Tibial nerve (tissue), 4 donors: ENCODE results near the gene IRF4. TPM values are rescaled to one million over a fixed set of nuclear protein-coding genes. Genes with fewer than 3 reads are reported as not detected.

Source experiments
- DNase-seq, 2 donors: peaks; one replicate each; pipeline ENCODE4 v3.0.0-alpha.2; 2019; ENCODE audit warnings: low spot score in 2 of 2
- H3K27ac ChIP-seq, 4 donors: fragments of 200-600 bp; sonication (generic) in 3 of 4; one replicate each; pipeline ENCODE4 v1.5.1; 2017 to 2019; ENCODE audit warnings: mild to moderate bottlenecking in 1 of 4
- H3K27me3 ChIP-seq, 2 donors: fragments of 200-600 bp; sonication (generic) in 1 of 2; one replicate each; pipeline versions ENCODE4 v1.5.1 to v1.6.0; 2017 to 2019
- H3K36me3 ChIP-seq, 3 donors: fragments of 200-600 bp; sonication (generic); one replicate each; pipeline ENCODE4 v1.5.1; 2018 to 2019
- H3K4me1 ChIP-seq, 4 donors: fragments of 200-600 bp; sonication (generic) in 3 of 4; one replicate each; pipeline ENCODE4 v1.5.1; 2017 to 2019
- H3K4me3 ChIP-seq, 4 donors: fragments of 200-600 bp; sonication (generic) in 3 of 4; one replicate each; pipeline ENCODE4 v1.5.1; 2017 to 2019; ENCODE audit warnings: mild to moderate bottlenecking in 1 of 4, moderate library complexity in 1 of 4
- H3K9me3 ChIP-seq, 4 donors: fragments of 200-600 bp; sonication (generic) in 3 of 4; one replicate each; pipeline ENCODE4 v1.5.1; 2017 to 2019
- CTCF ChIP-seq, 5 experiments: fragments of 200-600 bp in 3 of 5; fragments of 450-650 bp in 2 of 5; sonication (generic) in 3 of 5; IDR thresholded peaks; one replicate each; pipeline ENCODE4 v1.5.1; 2016 to 2019; ENCODE audit warnings: antibody characterized with exemption in 5 of 5, mild to moderate bottlenecking in 3 of 5, moderate library complexity in 2 of 5
- EP300 ChIP-seq, 2 donors: sonication (generic); formaldehyde crosslinking; IDR thresholded peaks; one replicate each; pipeline ENCODE4 v1.6.1; 2017; ENCODE audit warnings: antibody characterized with exemption in 2 of 2, mild to moderate bottlenecking in 1 of 2
- POLR2A ChIP-seq, 2 donors: fragments of 450-650 bp; IDR thresholded peaks; one replicate each; pipeline ENCODE4 v1.6.1; 2017; ENCODE audit warnings: antibody characterized with exemption in 2 of 2, mild to moderate bottlenecking in 2 of 2, moderate library complexity in 2 of 2
- WGBS, 2 donors: methylation state at CpG; one replicate each; pipeline ENCODE4 v1.1.5; 2018; 5-methylcytosine and 5-hydroxymethylcytosine counted together
- total RNA-seq, 4 donors: library from RNA; depleted of rRNA; stranded (reverse); fragments of >200 nt; gene quantifications; one replicate each; pipeline ENCODE4 v1.1.0, GENCODE V29; 2016

IRF4 gene
- total RNA-seq, 4 donors from 2014 or later, result 0.22 to 6.9 (median 2.3) TPM

- DNase-seq, result no peak
- WGBS, 2 donors, result 78 to 81% methylated on average over 19 of the region's 19 CpGs
- TF ChIP-seq POLR2A (IDR thresholded peaks at IDR 0.05) (no peak), CTCF (IDR thresholded peaks at IDR 0.05) (no peak), EP300 (IDR thresholded peaks at IDR 0.05) (no peak)
- Histone ChIP-seq H3K4me3 (no peak overlapping the region), H3K9me3 (peaks cover 0 to 31% (median 2%) of the 10 kb centered on the region in 4 donors), H3K4me1 (no peaks in the 10 kb centered on the region), H3K27ac (no peak overlapping the region), H3K27me3 (no peaks in the 10 kb centered on the region), H3K36me3 (no peaks in the 10 kb centered on the region)
Measured at GRCh38 chr6:360764-361373, 30.7 kb upstream of the IRF4 start.

- Histone ChIP-seq H3K36me3 (no peaks in the 10 kb centered on the region), H3K9me3 (peaks cover 0 to 31% (median 2%) of the 10 kb centered on the region in 4 donors), H3K4me3 (no peak overlapping the region), H3K27ac (no peak overlapping the region), H3K27me3 (no peaks in the 10 kb centered on the region), H3K4me1 (peaks cover 0 to 6% (median 0%) of the 10 kb centered on the region in 4 donors)
- no peak for DNase-seq
- TF ChIP-seq POLR2A (IDR thresholded peaks at IDR 0.05), result no peak
- TF ChIP-seq EP300 (IDR thresholded peaks at IDR 0.05), result no peak
- no peak for TF ChIP-seq CTCF (IDR thresholded peaks at IDR 0.05)
- 80 to 83% methylated on average over 16 of the region's 16 CpGs for WGBS, 2 donors
Measured at GRCh38 chr6:361411-362132, 30.0 kb upstream of the IRF4 start.

GRCh38 chr6:362231-362923 is 29.2 kb upstream of the IRF4 start:
- H3K9me3 ChIP-seq, result peaks cover 0 to 31% (median 2%) of the 10 kb centered on the region in 4 donors

GRCh38 chr6:362924-363249 is 28.7 kb upstream of the IRF4 start:
- 75 to 79% methylated on average over 5 of the region's 5 CpGs for WGBS, 2 donors
- H3K27me3 ChIP-seq, result no peaks in the 10 kb centered on the region
- no peak for DNase-seq

More at GRCh38 chr6:362231-362923, 29.2 kb upstream of the IRF4 start:
- Histone ChIP-seq H3K36me3 (no peaks in the 10 kb centered on the region), H3K4me3 (no peak overlapping the region), H3K27ac (no peak overlapping the region), H3K4me1 (peaks cover 0 to 7% (median 0%) of the 10 kb centered on the region in 4 donors), H3K27me3 (no peaks in the 10 kb centered on the region)
- no peak for DNase-seq
- TF ChIP-seq POLR2A (IDR thresholded peaks at IDR 0.05) (no peak), CTCF (IDR thresholded peaks at IDR 0.05) (no peak), EP300 (IDR thresholded peaks at IDR 0.05) (no peak)
- WGBS, 2 donors, result 77 to 78% methylated on average over 14 of the region's 14 CpGs

GRCh38 chr6:363291-363690 is 28.3 kb upstream of the IRF4 start:
- H3K36me3 ChIP-seq, result no peaks in the 10 kb centered on the region

More at GRCh38 chr6:362924-363249, 28.7 kb upstream of the IRF4 start:
- TF ChIP-seq EP300 (IDR thresholded peaks at IDR 0.05), result no peak
- no peak for TF ChIP-seq POLR2A (IDR thresholded peaks at IDR 0.05)
- Histone ChIP-seq H3K36me3 (no peaks in the 10 kb centered on the region), H3K4me3 (no peak overlapping the region), H3K27ac (no peak overlapping the region), H3K9me3 (peaks cover 0 to 31% (median 2%) of the 10 kb centered on the region in 4 donors), H3K4me1 (peaks cover 0 to 7% (median 0%) of the 10 kb centered on the region in 4 donors)

More at GRCh38 chr6:363291-363690, 28.3 kb upstream of the IRF4 start:
- peaks cover 0 to 7% (median 0%) of the 10 kb centered on the region in 4 donors for H3K4me1 ChIP-seq
- DNase-seq, result no peak
- no peak overlapping the region for H3K4me3 ChIP-seq
- no peaks in the 10 kb centered on the region for H3K27me3 ChIP-seq
- H3K27ac ChIP-seq, result no peak overlapping the region
- H3K9me3 ChIP-seq, result peaks cover 0 to 31% (median 2%) of the 10 kb centered on the region in 4 donors
- 89 to 90% methylated on average over 12 of the region's 12 CpGs for WGBS, 2 donors
- TF ChIP-seq CTCF (IDR thresholded peaks at IDR 0.05) (no peak), POLR2A (IDR thresholded peaks at IDR 0.05) (no peak), EP300 (IDR thresholded peaks at IDR 0.05) (no peak)
